ENCODE measurements around the gene KIF2C. TPM values are rescaled to one million over a fixed set of nuclear protein-coding genes. Genes with fewer than 3 reads are reported as not detected.

KIF2C gene
- polyA plus RNA-seq, 2 of the 4 experiments (the other 2 are of a cell fraction): 26.9 to 40.5 TPM

DNA sequence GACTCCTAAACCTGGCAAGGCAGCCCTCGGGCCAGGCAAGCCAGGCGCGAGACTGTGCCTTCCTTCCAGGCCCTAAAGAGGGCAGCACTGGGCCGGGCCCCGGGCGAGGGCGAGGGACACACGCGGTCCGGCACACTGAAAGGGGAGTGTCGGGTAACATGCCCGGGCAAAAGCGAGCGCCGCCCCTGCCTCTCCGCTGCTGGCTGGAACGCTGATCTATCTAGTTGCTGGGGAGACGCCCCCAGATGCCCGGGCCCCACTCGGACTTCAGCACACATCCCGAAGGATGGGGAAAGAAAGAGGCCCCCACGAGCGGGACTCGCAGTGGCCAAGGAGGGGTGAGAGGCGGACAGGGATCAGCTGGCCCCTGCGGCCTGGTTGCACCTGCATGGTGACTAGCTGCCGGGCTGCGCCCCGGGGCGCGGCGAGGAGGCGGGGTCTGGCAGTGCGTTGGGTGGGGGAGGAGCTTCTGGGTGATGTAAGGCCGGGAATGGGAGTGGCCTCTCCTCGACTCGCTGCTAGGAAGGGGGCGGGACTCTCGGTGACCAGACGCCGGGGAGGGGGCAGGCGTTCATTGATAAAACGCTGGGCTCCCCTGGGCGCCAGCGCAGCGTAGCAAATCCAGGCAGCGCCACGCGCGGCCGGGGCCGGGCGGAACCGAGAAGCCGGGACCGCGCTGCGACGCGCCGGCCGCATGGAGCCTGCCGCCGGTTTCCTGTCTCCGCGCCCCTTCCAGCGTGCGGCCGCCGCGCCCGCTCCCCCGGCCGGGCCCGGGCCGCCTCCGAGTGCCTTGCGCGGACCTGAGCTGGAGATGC, 60.3 kb downstream of the KIF2C start, which contains the start of gene PLK3:
Gene PLK3 (plus strand): TSS at position 608 of the 815 bp plus-strand sequence. CDS start 87 bp downstream, at position 695.
- 0% methylated on average over 10 of the region's 79 CpGs for WGBS (ENCODE audit: missing lambda C conversion rate)
- peak; percentile 79 to 96 for DNase-seq (ENCODE audit: low read depth in 1 of 2, low spot score in 1 of 2)
- Histone ChIP-seq H3K4me2 (peak within 1 kb of the TSS; percentile 96), H3K4me1 (peaks cover 34% of the 10 kb centered on the region), H3K4me3 (peak within 1 kb of the TSS; percentile 98), H3K27ac (peak within 1 kb of the TSS; percentile 91 to 95), H3K9me3 (no peaks in the 10 kb centered on the region)
- ChIA-PET CTCF (interaction anchor here (0.7 to 4.3 kb wide), 15 partner anchors 9 to 671 kb away, joined by 3 to 44 read pairs (median 4); partner anchors contain the start of genes BEST4 and BTBD19), POLR2A (interaction anchor here (0.7 to 3.1 kb wide), 16 partner anchors 9 to 540 kb away, joined by 3 to 47 read pairs (median 8); partner anchors contain the start of genes BEST4, BTBD19, EIF2B3 and HECTD3)
- FAIRE-seq: peak; percentile 7
- peak; percentile 88 to 91 for ATAC-seq
- TF ChIP-seq HDAC2 (IDR thresholded peaks at IDR 0.05): no peak
- TF ChIP-seq, protein P1, sequence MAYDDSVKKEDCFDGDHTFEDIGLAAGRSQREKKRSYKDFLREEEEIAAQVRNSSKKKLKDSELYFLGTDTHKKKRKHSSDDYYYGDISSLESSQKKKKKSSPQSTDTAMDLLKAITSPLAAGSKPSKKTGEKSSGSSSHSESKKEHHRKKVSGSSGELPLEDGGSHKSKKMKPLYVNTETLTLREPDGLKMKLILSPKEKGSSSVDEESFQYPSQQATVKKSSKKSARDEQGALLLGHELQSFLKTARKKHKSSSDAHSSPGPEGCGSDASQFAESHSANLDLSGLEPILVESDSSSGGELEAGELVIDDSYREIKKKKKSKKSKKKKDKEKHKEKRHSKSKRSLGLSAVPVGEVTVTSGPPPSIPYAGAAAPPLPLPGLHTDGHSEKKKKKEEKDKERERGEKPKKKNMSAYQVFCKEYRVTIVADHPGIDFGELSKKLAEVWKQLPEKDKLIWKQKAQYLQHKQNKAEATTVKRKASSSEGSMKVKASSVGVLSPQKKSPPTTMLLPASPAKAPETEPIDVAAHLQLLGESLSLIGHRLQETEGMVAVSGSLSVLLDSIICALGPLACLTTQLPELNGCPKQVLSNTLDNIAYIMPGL (CRISPR knock-in tag; IDR thresholded peaks at IDR 0.05; ENCODE audit: borderline replicate concordance): no peak
- TF ChIP-seq, protein P2, sequence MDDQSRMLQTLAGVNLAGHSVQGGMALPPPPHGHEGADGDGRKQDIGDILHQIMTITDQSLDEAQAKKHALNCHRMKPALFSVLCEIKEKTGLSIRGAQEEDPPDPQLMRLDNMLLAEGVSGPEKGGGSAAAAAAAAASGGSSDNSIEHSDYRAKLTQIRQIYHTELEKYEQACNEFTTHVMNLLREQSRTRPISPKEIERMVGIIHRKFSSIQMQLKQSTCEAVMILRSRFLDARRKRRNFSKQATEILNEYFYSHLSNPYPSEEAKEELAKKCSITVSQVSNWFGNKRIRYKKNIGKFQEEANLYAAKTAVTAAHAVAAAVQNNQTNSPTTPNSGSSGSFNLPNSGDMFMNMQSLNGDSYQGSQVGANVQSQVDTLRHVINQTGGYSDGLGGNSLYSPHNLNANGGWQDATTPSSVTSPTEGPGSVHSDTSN (IDR thresholded peaks at IDR 0.05): 0 out of 2 replicates have a peak, but pooled peaks have one; percentile 16
- no peak for TF ChIP-seq BHLHE40 (IDR thresholded peaks at IDR 0.05; ENCODE audit: low read depth, low read length)
- peak; percentile 87 to 93 for TF ChIP-seq JUN (IDR thresholded peaks at IDR 0.05)
- no peak for TF ChIP-seq MAFK (IDR thresholded peaks at IDR 0.05; ENCODE audit: partially characterized antibody)
- no peak for TF ChIP-seq SREBF2 (IDR thresholded peaks at IDR 0.05)
- TF ChIP-seq ZSCAN20 (CRISPR knock-in tag; IDR thresholded peaks at IDR 0.05): no peak
- TF ChIP-seq CBX2 (IDR thresholded peaks at IDR 0.05; ENCODE audit: borderline replicate concordance, low read depth): no peak
- TF ChIP-seq, protein P3, sequence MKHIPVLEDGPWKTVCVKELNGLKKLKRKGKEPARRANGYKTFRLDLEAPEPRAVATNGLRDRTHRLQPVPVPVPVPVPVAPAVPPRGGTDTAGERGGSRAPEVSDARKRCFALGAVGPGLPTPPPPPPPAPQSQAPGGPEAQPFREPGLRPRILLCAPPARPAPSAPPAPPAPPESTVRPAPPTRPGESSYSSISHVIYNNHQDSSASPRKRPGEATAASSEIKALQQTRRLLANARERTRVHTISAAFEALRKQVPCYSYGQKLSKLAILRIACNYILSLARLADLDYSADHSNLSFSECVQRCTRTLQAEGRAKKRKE (CRISPR knock-in tag; IDR thresholded peaks at IDR 0.05; ENCODE audit: low read depth): 0 out of 2 replicates have a peak, but pooled peaks have one; percentile 34
- no peak for TF ChIP-seq FOXS1 (CRISPR knock-in tag; IDR thresholded peaks at IDR 0.05)
- TF ChIP-seq HOXB13 (CRISPR knock-in tag; IDR thresholded peaks at IDR 0.05; ENCODE audit: low read depth): 0 out of 2 replicates have a peak, but pooled peaks have one; percentile 40
- TF ChIP-seq, protein P4, sequence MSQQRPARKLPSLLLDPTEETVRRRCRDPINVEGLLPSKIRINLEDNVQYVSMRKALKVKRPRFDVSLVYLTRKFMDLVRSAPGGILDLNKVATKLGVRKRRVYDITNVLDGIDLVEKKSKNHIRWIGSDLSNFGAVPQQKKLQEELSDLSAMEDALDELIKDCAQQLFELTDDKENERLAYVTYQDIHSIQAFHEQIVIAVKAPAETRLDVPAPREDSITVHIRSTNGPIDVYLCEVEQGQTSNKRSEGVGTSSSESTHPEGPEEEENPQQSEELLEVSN (IDR thresholded peaks at IDR 0.05; ENCODE audit: borderline replicate concordance, low read depth): peak; percentile 70
- TF ChIP-seq EP300 (IDR thresholded peaks at IDR 0.05): no peak
- no peak for TF ChIP-seq KDM5A (IDR thresholded peaks at IDR 0.05)
- TF ChIP-seq TFCP2L1 (CRISPR knock-in tag; IDR thresholded peaks at IDR 0.05): no peak
- no peak for TF ChIP-seq CHD4 (IDR thresholded peaks at IDR 0.05; ENCODE audit: borderline replicate concordance)
- no peak for TF ChIP-seq FOSB (CRISPR knock-in tag; IDR thresholded peaks at IDR 0.05)
- no peak for TF ChIP-seq HEYL (CRISPR knock-in tag; IDR thresholded peaks at IDR 0.05)
- no peak for TF ChIP-seq NR3C1 (IDR thresholded peaks at IDR 0.05)
- TF ChIP-seq MYC (IDR thresholded peaks at IDR 0.05; ENCODE audit: borderline replicate concordance, low read length): peak; percentile 93
- no peak for TF ChIP-seq FOSL2 (IDR thresholded peaks at IDR 0.05)
- no peak for TF ChIP-seq FOSL2 (CRISPR knock-in tag; IDR thresholded peaks at IDR 0.05)
- no peak for TF ChIP-seq RNF2 (IDR thresholded peaks at IDR 0.05; ENCODE audit: borderline replicate concordance, low read depth)
- no peak for TF ChIP-seq ZC3H11A (IDR thresholded peaks at IDR 0.05)
- no peak for TF ChIP-seq RARB (CRISPR knock-in tag; IDR thresholded peaks at IDR 0.05)
- peak; percentile 85 for TF ChIP-seq POLR2A (IDR thresholded peaks at IDR 0.05; ENCODE audit: low read length)
- TF ChIP-seq EHMT2 (IDR thresholded peaks at IDR 0.05; ENCODE audit: low read depth): no peak
- TF ChIP-seq ESRRA (IDR thresholded peaks at IDR 0.05; ENCODE audit: borderline replicate concordance, low read length): no peak
- no peak for TF ChIP-seq RCOR1 (IDR thresholded peaks at IDR 0.05; ENCODE audit: low read depth, low read length)
- TF ChIP-seq HOXA7 (CRISPR knock-in tag; IDR thresholded peaks at IDR 0.05): no peak
- TF ChIP-seq, protein P5, sequence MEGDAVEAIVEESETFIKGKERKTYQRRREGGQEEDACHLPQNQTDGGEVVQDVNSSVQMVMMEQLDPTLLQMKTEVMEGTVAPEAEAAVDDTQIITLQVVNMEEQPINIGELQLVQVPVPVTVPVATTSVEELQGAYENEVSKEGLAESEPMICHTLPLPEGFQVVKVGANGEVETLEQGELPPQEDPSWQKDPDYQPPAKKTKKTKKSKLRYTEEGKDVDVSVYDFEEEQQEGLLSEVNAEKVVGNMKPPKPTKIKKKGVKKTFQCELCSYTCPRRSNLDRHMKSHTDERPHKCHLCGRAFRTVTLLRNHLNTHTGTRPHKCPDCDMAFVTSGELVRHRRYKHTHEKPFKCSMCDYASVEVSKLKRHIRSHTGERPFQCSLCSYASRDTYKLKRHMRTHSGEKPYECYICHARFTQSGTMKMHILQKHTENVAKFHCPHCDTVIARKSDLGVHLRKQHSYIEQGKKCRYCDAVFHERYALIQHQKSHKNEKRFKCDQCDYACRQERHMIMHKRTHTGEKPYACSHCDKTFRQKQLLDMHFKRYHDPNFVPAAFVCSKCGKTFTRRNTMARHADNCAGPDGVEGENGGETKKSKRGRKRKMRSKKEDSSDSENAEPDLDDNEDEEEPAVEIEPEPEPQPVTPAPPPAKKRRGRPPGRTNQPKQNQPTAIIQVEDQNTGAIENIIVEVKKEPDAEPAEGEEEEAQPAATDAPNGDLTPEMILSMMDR (IDR thresholded peaks at IDR 0.05): peak; percentile 64
- no peak for TF ChIP-seq ZFP36 (IDR thresholded peaks at IDR 0.05; ENCODE audit: borderline replicate concordance, partially characterized antibody)
- TF ChIP-seq CBX8 (IDR thresholded peaks at IDR 0.05): no peak
- 0 out of 2 replicates have a peak, but pooled peaks have one; percentile 53 for TF ChIP-seq MAZ (IDR thresholded peaks at IDR 0.05; ENCODE audit: borderline replicate concordance, low read depth, low read length)
